Measurements from ENCODE around the gene NPPB.
"Not testable (repeated sequence)": the region's sequence is repeated elsewhere in the genome, so short reads cannot be mapped to it uniquely, and the experiment has no call there.

The NPPB gene

DNA sequence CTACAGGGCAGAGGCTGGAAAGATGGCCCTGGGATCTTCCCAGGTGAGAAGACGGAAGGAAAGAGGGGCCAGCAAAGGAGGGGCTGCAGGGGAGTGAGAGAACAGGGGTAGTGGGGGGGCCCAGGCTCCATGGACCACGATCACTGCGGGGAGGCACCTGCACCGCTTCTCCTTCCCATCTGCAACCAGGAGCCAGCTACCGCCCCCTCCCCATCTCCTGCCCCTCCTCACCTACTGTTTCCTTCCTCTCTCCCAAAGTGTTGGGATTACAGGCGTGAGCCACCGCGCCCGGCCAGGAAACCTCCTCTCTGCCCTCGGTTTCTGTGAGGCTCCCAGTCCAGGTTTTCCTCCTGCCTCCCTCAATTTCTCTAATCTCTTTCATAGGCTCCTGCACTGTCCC, 48.1 kb upstream of the NPPB start:
- no peak overlapping the region for H3K27ac ChIP-seq (ENCODE audit: low read depth, low read length)
- H3K9me3 ChIP-seq (ENCODE audit: control insufficient read depth, insufficient read depth, low read length): no peaks in the 10 kb centered on the region
- H3F3A ChIP-seq (ENCODE audit: control insufficient read depth, insufficient read depth): peaks cover 12% of the 10 kb centered on the region
- H3K79me2 ChIP-seq (ENCODE audit: control insufficient read depth, low read length): no peaks in the 10 kb centered on the region
- peaks cover 28% of the 10 kb centered on the region for H3K4me1 ChIP-seq (ENCODE audit: control insufficient read depth, low read length)
- no peaks in the 10 kb centered on the region for H4K20me1 ChIP-seq (ENCODE audit: control insufficient read depth, insufficient read depth, low read depth, low read length)
- H3K4me3 ChIP-seq (ENCODE audit: low read length): no peak overlapping the region
- H3K4me2 ChIP-seq (ENCODE audit: low read length): no peak overlapping the region; the same call in 1 of the 2 replicates
- H3K36me3 ChIP-seq (ENCODE audit: control insufficient read depth, low read length): no peaks in the 10 kb centered on the region
- no peaks in the 10 kb centered on the region for H3K27me3 ChIP-seq (ENCODE audit: control insufficient read depth, low read length)
- no peaks in the 10 kb centered on the region for H3K9me2 ChIP-seq (replicated peaks; ENCODE audit: control insufficient read depth, low read length)
- TF ChIP-seq, protein P1, sequence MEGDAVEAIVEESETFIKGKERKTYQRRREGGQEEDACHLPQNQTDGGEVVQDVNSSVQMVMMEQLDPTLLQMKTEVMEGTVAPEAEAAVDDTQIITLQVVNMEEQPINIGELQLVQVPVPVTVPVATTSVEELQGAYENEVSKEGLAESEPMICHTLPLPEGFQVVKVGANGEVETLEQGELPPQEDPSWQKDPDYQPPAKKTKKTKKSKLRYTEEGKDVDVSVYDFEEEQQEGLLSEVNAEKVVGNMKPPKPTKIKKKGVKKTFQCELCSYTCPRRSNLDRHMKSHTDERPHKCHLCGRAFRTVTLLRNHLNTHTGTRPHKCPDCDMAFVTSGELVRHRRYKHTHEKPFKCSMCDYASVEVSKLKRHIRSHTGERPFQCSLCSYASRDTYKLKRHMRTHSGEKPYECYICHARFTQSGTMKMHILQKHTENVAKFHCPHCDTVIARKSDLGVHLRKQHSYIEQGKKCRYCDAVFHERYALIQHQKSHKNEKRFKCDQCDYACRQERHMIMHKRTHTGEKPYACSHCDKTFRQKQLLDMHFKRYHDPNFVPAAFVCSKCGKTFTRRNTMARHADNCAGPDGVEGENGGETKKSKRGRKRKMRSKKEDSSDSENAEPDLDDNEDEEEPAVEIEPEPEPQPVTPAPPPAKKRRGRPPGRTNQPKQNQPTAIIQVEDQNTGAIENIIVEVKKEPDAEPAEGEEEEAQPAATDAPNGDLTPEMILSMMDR (IDR thresholded peaks at IDR 0.05; ENCODE audit: low read depth, low read length, poor library complexity, severe bottlenecking): no peak
- TF ChIP-seq EZH2phosphoT487 (IDR thresholded peaks at IDR 0.05; ENCODE audit: borderline replicate concordance, low read length): no peak

DNA sequence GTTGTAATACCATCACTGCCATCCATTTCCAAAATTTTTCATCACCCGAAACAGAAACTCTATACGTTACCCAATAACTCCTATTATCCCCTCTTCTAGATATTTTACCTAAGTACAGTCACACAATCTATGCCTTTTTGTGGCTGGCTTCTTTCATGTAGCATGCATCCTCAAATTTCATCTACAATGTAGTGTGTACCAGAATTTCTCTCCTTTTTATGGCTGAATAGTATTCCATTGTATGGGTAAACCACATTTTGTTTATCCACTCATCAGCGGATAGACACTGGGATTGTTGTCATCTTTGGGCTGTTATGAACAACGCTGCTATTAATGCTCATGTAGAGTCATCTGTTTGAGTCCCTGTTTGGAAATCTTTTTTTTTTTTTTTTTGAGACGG, 46.2 kb upstream of the NPPB start:
- H3K27me3 ChIP-seq (ENCODE audit: control insufficient read depth, low read length): no peaks in the 10 kb centered on the region
- TF ChIP-seq EZH2phosphoT487 (IDR thresholded peaks at IDR 0.05; ENCODE audit: borderline replicate concordance, low read length): no peak
- TF ChIP-seq, protein P1 (IDR thresholded peaks at IDR 0.05; ENCODE audit: low read depth, low read length, poor library complexity, severe bottlenecking): no peak
- H3K4me1 ChIP-seq (ENCODE audit: control insufficient read depth, low read length): peaks cover 31% of the 10 kb centered on the region
- no peaks in the 10 kb centered on the region for H3K9me2 ChIP-seq (replicated peaks; ENCODE audit: control insufficient read depth, low read length)
- no peaks in the 10 kb centered on the region for H4K20me1 ChIP-seq (ENCODE audit: control insufficient read depth, insufficient read depth, low read depth, low read length)
- H3K79me2 ChIP-seq (ENCODE audit: control insufficient read depth, low read length): no peaks in the 10 kb centered on the region
- H3F3A ChIP-seq (ENCODE audit: control insufficient read depth, insufficient read depth): peaks cover 12% of the 10 kb centered on the region
- no peaks in the 10 kb centered on the region for H3K36me3 ChIP-seq (ENCODE audit: control insufficient read depth, low read length)
- H3K9me3 ChIP-seq (ENCODE audit: control insufficient read depth, insufficient read depth, low read length): no peaks in the 10 kb centered on the region
- no peak overlapping the region for H3K4me3 ChIP-seq (ENCODE audit: low read length)
- H3K4me2 ChIP-seq (ENCODE audit: low read length): no peak overlapping the region
- H3K27ac ChIP-seq (ENCODE audit: low read depth, low read length): no peak overlapping the region

DNA sequence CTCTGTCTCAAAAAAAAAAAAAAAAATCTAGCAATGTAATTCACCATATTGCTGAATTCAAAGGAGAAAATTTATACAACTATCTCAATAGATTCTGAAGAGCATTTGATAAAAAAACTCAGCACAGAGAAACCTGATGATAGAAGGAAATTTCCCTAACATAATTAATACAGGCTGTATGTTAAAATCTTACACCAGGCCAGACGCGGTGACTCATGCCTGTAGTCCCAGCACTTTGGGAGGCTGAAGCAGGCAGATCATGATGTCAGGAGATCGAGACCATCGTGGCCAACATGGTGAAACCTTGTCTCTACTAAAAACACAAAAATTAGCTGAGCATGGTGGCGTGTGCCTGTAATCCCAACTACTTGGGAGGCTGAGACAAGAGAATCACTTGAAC, 45.4 kb upstream of the NPPB start:
- not testable (repeated sequence) for H4K20me1 ChIP-seq (ENCODE audit: control insufficient read depth, insufficient read depth, low read depth, low read length); H3K36me3 ChIP-seq (ENCODE audit: control insufficient read depth, low read length); H3K4me2 ChIP-seq (ENCODE audit: low read length); H3K4me3 ChIP-seq (ENCODE audit: low read length); H3K27ac ChIP-seq (ENCODE audit: low read depth, low read length); H3K79me2 ChIP-seq (ENCODE audit: control insufficient read depth, low read length); H3F3A ChIP-seq (ENCODE audit: control insufficient read depth, insufficient read depth); H3K27me3 ChIP-seq (ENCODE audit: control insufficient read depth, low read length); H3K9me3 ChIP-seq (ENCODE audit: control insufficient read depth, insufficient read depth, low read length); H3K9me2 ChIP-seq (replicated peaks; ENCODE audit: control insufficient read depth, low read length)
- peaks cover 29% of the 10 kb centered on the region for H3K4me1 ChIP-seq (ENCODE audit: control insufficient read depth, low read length)

DNA sequence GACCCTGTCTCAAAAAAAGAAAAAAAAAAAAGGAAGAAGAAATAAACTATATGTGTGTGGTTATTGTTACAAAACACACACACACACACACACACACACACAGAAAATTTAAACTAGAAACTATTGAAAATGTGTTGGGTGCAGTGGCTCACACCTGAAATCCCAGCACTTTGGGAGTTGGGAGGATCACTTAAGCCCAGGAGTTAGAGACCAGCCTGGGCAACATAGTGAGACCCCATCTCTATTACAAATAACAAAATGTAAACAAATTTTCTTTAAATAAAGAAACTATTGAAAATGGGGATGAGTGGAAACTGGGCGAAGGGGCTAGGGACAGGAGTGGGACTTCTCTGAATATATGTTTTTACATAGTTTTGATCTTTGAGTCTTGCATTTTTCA, 44.5 kb upstream of the NPPB start:
- no peak overlapping the region for H3K27ac ChIP-seq (ENCODE audit: low read depth, low read length)
- H3K4me3 ChIP-seq (ENCODE audit: low read length): no peak overlapping the region
- no peaks in the 10 kb centered on the region for H3K9me3 ChIP-seq (ENCODE audit: control insufficient read depth, insufficient read depth, low read length)
- H3F3A ChIP-seq (ENCODE audit: control insufficient read depth, insufficient read depth): no peaks in the 10 kb centered on the region; the same call in 1 of the 2 replicates
- no peaks in the 10 kb centered on the region for H3K9me2 ChIP-seq (replicated peaks; ENCODE audit: control insufficient read depth, low read length)
- peaks cover 22% of the 10 kb centered on the region for H3K4me1 ChIP-seq (ENCODE audit: control insufficient read depth, low read length)
- no peak overlapping the region for H3K4me2 ChIP-seq (ENCODE audit: low read length)
- H3K27me3 ChIP-seq (ENCODE audit: control insufficient read depth, low read length): peaks cover 9% of the 10 kb centered on the region; the same call in 1 of the 2 replicates
- no peaks in the 10 kb centered on the region for H4K20me1 ChIP-seq (ENCODE audit: control insufficient read depth, insufficient read depth, low read depth, low read length)
- H3K36me3 ChIP-seq (ENCODE audit: control insufficient read depth, low read length): no peaks in the 10 kb centered on the region
- no peaks in the 10 kb centered on the region for H3K79me2 ChIP-seq (ENCODE audit: control insufficient read depth, low read length)
- no peak for TF ChIP-seq EZH2phosphoT487 (IDR thresholded peaks at IDR 0.05; ENCODE audit: borderline replicate concordance, low read length)
- TF ChIP-seq, protein P1 (IDR thresholded peaks at IDR 0.05; ENCODE audit: low read depth, low read length, poor library complexity, severe bottlenecking): no peak

DNA sequence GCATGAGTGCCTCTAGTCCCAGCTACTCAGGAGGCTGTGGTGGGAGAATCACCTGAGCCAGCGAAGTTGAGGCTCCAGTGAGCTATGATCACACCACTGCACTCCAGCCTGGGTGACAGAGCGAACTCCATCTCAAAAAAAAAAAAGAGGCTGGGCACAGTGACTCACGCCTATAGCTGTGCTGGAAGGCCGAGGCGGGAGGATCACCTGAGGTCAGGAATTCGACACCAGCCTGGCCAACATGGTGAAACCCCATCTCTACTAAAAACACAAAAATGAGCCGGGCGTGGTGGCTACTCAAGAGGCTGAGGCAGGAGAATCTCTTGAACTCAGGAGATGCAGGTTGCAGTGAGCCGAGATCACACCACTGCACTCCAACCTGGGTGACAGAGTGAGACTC, 42.7 kb upstream of the NPPB start:
- not testable (repeated sequence) for H3K4me2 ChIP-seq (ENCODE audit: low read length); H3K9me3 ChIP-seq (ENCODE audit: control insufficient read depth, insufficient read depth, low read length); H4K20me1 ChIP-seq (ENCODE audit: control insufficient read depth, insufficient read depth, low read depth, low read length); H3K9me2 ChIP-seq (replicated peaks; ENCODE audit: control insufficient read depth, low read length); H3K36me3 ChIP-seq (ENCODE audit: control insufficient read depth, low read length); H3F3A ChIP-seq (ENCODE audit: control insufficient read depth, insufficient read depth); H3K27ac ChIP-seq (ENCODE audit: low read depth, low read length); H3K79me2 ChIP-seq (ENCODE audit: control insufficient read depth, low read length); H3K4me3 ChIP-seq (ENCODE audit: low read length)
- peaks cover 13% of the 10 kb centered on the region for H3K27me3 ChIP-seq (ENCODE audit: control insufficient read depth, low read length)
- H3K4me1 ChIP-seq (ENCODE audit: control insufficient read depth, low read length): peaks cover 14% of the 10 kb centered on the region
